ENCODE results near the gene OR6C2.
"Not testable (repeated sequence)": the region's sequence is repeated elsewhere in the genome, so short reads cannot be mapped to it uniquely, and the experiment has no call there.

OR6C2 gene

DNA sequence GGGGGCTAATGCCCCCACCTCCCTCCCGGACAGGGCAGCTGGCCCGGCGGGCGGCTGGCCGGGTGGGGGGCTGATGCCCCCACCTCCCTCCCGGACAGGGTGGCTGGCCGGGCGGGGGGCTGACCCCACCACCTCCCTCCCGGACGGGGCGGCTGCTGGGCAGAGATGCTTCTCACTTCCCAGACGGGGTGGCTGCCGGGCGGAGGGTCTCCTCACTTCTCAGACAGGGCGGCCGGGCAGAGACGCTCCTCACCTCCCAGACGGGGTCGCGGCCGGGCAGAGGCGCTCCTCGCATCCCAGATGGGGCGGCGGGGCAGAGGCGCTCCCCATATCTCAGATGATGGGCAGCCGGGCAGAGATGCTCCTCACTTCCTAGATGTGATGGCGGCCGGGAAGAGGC is 35.3 kb downstream of the OR6C2 start:
- not testable (repeated sequence) for DNase-seq

- not testable (repeated sequence) for DNase-seq
These were observed 40.4 kb downstream of the OR6C2 start for GRCh38 chr12:55484284-55484683.

- DNase-seq = no peak
These were observed 48.2 kb downstream of the OR6C2 start, which contains the start of gene OR6C68 for GRCh38 chr12:55492078-55492477. Gene OR6C68, plus strand, starts transcription at chr12:55492378. Its CDS starts 0 bp downstream, at chr12:55492378.

DNA sequence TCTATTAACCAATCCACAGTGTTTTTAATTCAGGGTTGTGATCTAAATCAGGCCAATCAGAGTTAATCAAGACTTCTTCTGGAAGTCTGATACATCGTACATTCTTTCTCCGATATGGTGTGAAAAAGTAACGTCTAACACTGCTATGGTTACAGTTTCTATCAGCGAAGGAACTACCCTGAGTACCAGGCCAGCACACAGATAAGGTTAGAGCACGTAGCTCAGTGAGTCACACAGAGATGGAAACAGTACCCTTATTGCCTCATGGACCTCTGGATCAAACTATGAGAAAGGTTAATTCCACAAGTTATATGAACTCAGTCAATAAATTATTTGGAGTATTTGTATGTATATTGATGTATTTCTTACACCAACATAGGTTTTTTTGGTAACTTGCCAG is 51.6 kb downstream of the OR6C2 start:
- DNase-seq = no peak

DNA sequence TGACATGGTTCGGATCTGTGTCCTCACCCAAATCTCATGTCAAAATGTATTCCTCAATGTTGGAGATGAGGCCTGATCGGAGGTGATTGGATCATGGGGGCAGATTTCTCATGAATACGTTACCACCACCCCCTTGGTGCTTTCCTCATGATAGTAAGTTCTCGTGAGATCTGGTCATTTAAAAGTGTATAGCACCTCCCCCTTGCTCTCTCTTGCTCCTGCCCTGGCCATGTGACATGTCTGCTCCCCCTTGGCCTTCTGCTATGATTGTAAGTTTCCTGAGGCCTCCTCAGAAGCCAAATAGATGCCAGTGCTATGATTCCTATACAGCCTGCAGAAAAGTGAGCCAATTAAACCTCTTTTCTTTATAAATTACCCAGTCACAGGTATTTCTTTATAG is 55.4 kb downstream of the OR6C2 start:
- no peak for DNase-seq

DNA sequence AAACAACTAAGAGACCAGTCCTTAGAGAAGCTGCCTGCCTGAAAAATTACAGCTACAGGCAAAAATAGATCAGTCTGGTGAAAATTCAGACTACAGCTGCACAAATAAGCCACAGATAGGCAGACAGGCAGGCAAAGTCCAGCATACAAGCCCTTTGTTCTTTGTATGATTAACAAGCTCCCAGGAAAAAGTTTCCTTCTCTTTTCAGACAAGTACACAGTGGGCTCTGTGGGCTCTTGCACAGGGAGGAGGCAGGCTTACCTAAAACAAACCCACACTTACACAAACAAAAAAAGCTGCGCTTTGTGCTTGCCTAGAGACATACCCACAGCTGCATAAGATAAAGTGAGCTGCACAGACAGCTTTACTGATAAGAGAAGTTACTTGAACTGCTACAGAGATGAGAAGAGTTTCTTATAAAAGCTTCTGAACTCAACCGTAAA is 56.0 kb downstream of the OR6C2 start:
- DNase-seq = no peak

- no peak for DNase-seq
These were observed 57.7 kb downstream of the OR6C2 start for GRCh38 chr12:55501601-55502000.

Data from NCI-H510A treated with DMSO at 0.1 percent for 48 hours (cell line).